ENCODE data around the gene TMEM131. TPM values are rescaled to one million over a fixed set of nuclear protein-coding genes. Genes with fewer than 3 reads are reported as not detected.

Gene TMEM131
- total RNA-seq, 1 experiment from 2014 or later = 21.9 TPM

GRCh38 chr2:97891611-97892010, 104.1 kb downstream of the TMEM131 start:
- ATAC-seq = no peak
- H3K4me3 Mint-ChIP-seq = no peak overlapping the region
- ChIA-PET POLR2A (no interaction called here), CTCF (no interaction called here)
- peaks cover 19% of the 10 kb centered on the region for H3K9me3 Mint-ChIP-seq
- H3K27ac Mint-ChIP-seq = no peak overlapping the region
- DNase-seq (ENCODE audit: low spot score) = no peak
- H3K4me1 Mint-ChIP-seq = peaks cover 11% of the 10 kb centered on the region
- H3K36me3 Mint-ChIP-seq = peaks cover 16% of the 10 kb centered on the region
- H3K27me3 Mint-ChIP-seq (ENCODE audit: low read depth) = peaks cover 4% of the 10 kb centered on the region; the same call in 1 of the 2 replicates
- TF ChIP-seq IRF2 (CRISPR knock-in tag; IDR thresholded peaks at IDR 0.05; ENCODE audit: borderline replicate concordance, low read depth) (no peak), NFYB (CRISPR knock-in tag; conservative IDR thresholded peaks at IDR 0.05; ENCODE audit: low read depth) (no peak)

- no peak overlapping the region for H3K27ac Mint-ChIP-seq
- H3K4me1 Mint-ChIP-seq = peaks cover 11% of the 10 kb centered on the region
- DNase-seq (ENCODE audit: low spot score) (no peak), ATAC-seq (no peak)
- TF ChIP-seq OVOL2 (CRISPR knock-in tag; IDR thresholded peaks at IDR 0.05; ENCODE audit: borderline replicate concordance) (no peak), FOXP4 (CRISPR knock-in tag; IDR thresholded peaks at IDR 0.05) (no peak), ZNF281 (CRISPR knock-in tag; IDR thresholded peaks at IDR 0.05) (no peak), ZNF317 (CRISPR knock-in tag; IDR thresholded peaks at IDR 0.05; ENCODE audit: borderline replicate concordance, low read depth) (no peak)
- no peaks in the 10 kb centered on the region; the same call in 1 of the 2 replicates for H3K27me3 Mint-ChIP-seq (ENCODE audit: low read depth)
- peaks cover 22% of the 10 kb centered on the region for H3K36me3 Mint-ChIP-seq
- H3K4me3 Mint-ChIP-seq = no peak overlapping the region
- CTCF ChIA-PET = no interaction called here
- POLR2A ChIA-PET = interaction anchor here (0.5 kb wide), 1 partner anchor 59 kb away, joined by 4 read pairs; no protein-coding TSS in a partner anchor
- H3K9me3 Mint-ChIP-seq = peaks cover 16% of the 10 kb centered on the region
Measured at GRCh38 chr2:97889156-97889555, 106.6 kb downstream of the TMEM131 start.

DNA sequence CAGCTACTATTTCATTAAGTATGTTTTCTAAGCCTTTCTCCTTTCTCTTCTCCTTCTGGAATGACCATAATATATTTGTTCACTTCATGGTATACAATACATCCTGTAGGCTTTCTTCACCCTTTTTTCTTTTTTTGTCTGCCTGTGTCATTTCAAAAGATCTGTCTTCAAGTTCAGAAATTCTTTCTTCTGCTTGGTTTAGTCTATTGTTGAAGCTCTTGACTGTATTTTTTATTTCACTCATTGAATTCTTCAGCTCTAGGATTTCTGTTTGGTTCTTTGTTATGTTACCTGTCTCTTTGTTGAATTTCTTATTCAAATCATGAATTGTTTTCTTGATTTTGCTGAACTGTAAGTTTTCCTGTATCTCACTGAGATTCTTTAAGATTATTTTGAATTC, 109.9 kb downstream of the TMEM131 start:
- peaks cover 22% of the 10 kb centered on the region for H3K36me3 Mint-ChIP-seq
- peaks cover 12% of the 10 kb centered on the region for H3K9me3 Mint-ChIP-seq
- H3K27me3 Mint-ChIP-seq (ENCODE audit: low read depth) = no peaks in the 10 kb centered on the region
- DNase-seq (ENCODE audit: low spot score) (no peak), ATAC-seq (no peak)
- no peak overlapping the region for H3K4me3 Mint-ChIP-seq
- ChIA-PET POLR2A (no interaction called here), CTCF (no interaction called here)
- TF ChIP-seq JUN (CRISPR knock-in tag; IDR thresholded peaks at IDR 0.05) = no peak
- TF ChIP-seq ATF1 (CRISPR knock-in tag; IDR thresholded peaks at IDR 0.05) = no peak
- no peak for TF ChIP-seq NR3C1 (CRISPR knock-in tag; conservative IDR thresholded peaks at IDR 0.05; ENCODE audit: low read depth)
- no peak for TF ChIP-seq AR (CRISPR knock-in tag; IDR thresholded peaks at IDR 0.05)
- TF ChIP-seq ATF2 (CRISPR knock-in tag; IDR thresholded peaks at IDR 0.05; ENCODE audit: borderline replicate concordance, low read depth) = no peak
- TF ChIP-seq FOXP1 (CRISPR knock-in tag; IDR thresholded peaks at IDR 0.05; ENCODE audit: borderline replicate concordance) = no peak
- TF ChIP-seq NFE2L1 (CRISPR knock-in tag; IDR thresholded peaks at IDR 0.05) = no peak
- TF ChIP-seq ZNF281 (CRISPR knock-in tag; IDR thresholded peaks at IDR 0.05) = no peak
- no peak for TF ChIP-seq ZNF423 (CRISPR knock-in tag; IDR thresholded peaks at IDR 0.05)
- no peak for TF ChIP-seq ERG (CRISPR knock-in tag; IDR thresholded peaks at IDR 0.05)
- no peak for TF ChIP-seq NFATC4 (CRISPR knock-in tag; IDR thresholded peaks at IDR 0.05)
- H3K27ac Mint-ChIP-seq = no peak overlapping the region
- no peaks in the 10 kb centered on the region for H3K4me1 Mint-ChIP-seq

All from WTC11 (cell line).